Memory B cell (primary cell): Measurements from ENCODE around the gene NFIX.

Source experiments
- ATAC-seq: fragments of 150-1000 bp; cut with Tn5 transposase; 2 replicates; pipeline ENCODE4 v1.10.0; 2021; ENCODE audit warnings: low read depth, mild to moderate bottlenecking, moderate library complexity
- DNase-seq, 2 donors: peaks; one replicate each; pipeline ENCODE4 v3.0.0; 2022; ENCODE audit warnings: low spot score in 2 of 2
- H3K27ac Mint-ChIP-seq: one replicate; pipeline ENCODE4 v1.8.0; 2022; ENCODE audit warnings: mild to moderate bottlenecking, moderate library complexity, mixed read lengths
- H3K27me3 Mint-ChIP-seq: one replicate; pipeline ENCODE4 v1.8.0; 2022; ENCODE audit warnings: mixed read lengths
- H3K36me3 Mint-ChIP-seq: one replicate; pipeline ENCODE4 v1.8.0; 2022; ENCODE audit warnings: mild to moderate bottlenecking, mixed read lengths
- H3K4me1 Mint-ChIP-seq: one replicate; pipeline ENCODE4 v1.8.0; 2022; ENCODE audit warnings: mixed read lengths
- H3K4me3 Mint-ChIP-seq: one replicate; pipeline ENCODE4 v1.8.0; 2022; ENCODE audit warnings: mild to moderate bottlenecking, moderate library complexity, mixed read lengths
- H3K9me3 Mint-ChIP-seq: one replicate; pipeline ENCODE4 v1.8.0; 2022; ENCODE audit warnings: mixed read lengths

NFIX gene

DNA sequence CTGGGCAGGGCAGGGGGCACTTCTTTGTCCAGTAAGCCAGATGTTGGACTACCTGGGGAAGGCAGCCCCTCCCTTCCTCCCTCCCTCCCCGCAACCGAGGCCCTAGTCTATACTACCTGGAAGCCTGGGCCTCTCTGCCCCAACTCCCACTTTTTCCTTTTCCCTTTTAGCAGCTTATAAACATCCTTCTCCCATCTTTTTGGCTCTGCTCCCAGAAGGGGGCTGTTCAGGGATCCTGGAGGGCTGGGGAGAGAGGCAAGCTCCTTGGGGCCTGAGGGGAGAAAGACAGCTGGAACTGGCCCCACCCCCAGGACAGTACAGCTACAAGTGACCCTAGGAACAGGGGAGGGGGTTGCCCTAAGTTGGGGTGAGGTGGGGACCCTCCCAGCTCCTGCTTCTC is 62.5 kb downstream of the NFIX start:
- Mint-ChIP-seq H3K4me1 (peaks cover 3% of the 10 kb centered on the region), H3K27ac (no peak overlapping the region), H3K36me3 (no peaks in the 10 kb centered on the region), H3K9me3 (no peaks in the 10 kb centered on the region), H3K4me3 (no peak overlapping the region), H3K27me3 (peaks cover 8% of the 10 kb centered on the region)
- no peak for ATAC-seq
- no peak for DNase-seq

DNA sequence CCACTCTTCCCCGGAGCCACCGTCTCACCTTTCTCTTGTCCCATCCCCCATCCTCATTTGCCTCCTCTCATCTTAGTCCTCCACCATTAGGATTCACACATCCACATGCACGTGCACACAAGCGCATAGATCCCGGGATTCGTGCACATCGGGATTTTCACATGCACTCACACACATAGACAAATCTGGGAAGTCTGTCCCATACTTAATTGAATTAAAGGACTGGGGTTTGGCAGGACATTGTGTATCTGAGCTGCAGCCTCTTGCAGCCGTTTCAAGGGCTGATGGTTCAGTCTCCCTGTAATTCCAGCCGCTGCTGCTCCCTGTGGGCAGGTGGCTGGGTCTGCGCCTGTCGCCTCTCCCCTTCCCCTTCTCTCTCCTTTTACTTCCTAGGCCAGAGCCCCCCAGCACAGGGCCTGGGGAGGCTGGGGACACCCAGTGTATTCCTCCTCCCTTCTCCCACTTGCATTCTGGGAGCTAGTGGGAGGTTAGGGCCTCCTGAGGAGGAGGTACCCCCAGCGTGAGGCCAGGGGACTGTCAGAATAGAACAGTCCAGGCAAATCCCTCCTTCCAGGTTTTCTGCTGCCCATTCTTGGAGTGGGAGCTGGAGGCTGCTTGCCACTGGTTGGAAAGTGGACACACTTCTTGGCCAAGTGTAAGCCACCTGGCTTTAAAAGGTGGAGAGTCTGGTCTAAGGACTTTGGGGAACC is 63.8 kb downstream of the NFIX start:
- H3K27me3 Mint-ChIP-seq: peaks cover 7% of the 10 kb centered on the region
- no peaks in the 10 kb centered on the region for H3K36me3 Mint-ChIP-seq
- no peak for DNase-seq
- H3K9me3 Mint-ChIP-seq: no peaks in the 10 kb centered on the region
- no peak overlapping the region for H3K4me3 Mint-ChIP-seq
- H3K27ac Mint-ChIP-seq: no peak overlapping the region
- H3K4me1 Mint-ChIP-seq: peaks cover 3% of the 10 kb centered on the region
- ATAC-seq: no peak

DNA sequence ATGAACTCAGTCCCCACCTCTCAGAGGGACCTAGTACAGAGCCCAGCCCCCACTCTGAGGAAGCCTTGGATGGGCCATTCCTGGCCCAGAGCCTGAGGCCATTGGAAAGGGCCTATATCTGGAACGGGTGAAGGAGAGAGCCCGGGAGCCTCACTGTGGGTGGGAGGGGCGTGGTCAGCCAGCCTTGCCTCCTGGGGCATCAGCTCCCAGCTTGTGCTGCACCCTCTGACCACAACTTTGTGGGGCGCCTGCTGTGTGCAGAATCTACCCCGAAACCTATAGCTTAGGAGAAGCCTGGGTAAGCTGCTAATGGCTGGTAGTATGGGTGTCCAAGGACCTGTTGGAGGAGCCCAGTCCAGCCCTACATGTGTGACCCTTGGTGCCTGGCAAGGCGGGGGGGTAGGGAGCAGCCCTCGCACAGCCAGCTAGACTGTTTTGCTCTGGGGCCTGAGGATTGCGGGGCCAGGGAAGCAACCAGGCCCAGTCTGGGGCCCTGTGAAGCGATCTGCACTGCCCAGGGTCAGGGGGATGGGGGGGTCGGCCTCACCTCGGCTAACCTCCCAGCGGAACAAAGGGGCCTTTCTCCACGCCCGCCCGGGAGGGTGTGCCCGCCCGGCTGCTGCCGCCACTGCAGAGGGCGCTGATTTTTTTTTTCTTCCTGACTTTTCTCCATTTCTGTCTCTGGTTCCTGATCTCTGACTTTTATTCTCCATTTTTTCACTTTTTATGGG is 65.1 kb downstream of the NFIX start:
- Mint-ChIP-seq H3K27me3 (peaks cover 7% of the 10 kb centered on the region), H3K36me3 (no peaks in the 10 kb centered on the region), H3K9me3 (no peaks in the 10 kb centered on the region), H3K27ac (no peak overlapping the region), H3K4me3 (peak overlapping the region; percentile 83), H3K4me1 (peaks cover 3% of the 10 kb centered on the region)
- DNase-seq: no peak
- no peak for ATAC-seq

DNA sequence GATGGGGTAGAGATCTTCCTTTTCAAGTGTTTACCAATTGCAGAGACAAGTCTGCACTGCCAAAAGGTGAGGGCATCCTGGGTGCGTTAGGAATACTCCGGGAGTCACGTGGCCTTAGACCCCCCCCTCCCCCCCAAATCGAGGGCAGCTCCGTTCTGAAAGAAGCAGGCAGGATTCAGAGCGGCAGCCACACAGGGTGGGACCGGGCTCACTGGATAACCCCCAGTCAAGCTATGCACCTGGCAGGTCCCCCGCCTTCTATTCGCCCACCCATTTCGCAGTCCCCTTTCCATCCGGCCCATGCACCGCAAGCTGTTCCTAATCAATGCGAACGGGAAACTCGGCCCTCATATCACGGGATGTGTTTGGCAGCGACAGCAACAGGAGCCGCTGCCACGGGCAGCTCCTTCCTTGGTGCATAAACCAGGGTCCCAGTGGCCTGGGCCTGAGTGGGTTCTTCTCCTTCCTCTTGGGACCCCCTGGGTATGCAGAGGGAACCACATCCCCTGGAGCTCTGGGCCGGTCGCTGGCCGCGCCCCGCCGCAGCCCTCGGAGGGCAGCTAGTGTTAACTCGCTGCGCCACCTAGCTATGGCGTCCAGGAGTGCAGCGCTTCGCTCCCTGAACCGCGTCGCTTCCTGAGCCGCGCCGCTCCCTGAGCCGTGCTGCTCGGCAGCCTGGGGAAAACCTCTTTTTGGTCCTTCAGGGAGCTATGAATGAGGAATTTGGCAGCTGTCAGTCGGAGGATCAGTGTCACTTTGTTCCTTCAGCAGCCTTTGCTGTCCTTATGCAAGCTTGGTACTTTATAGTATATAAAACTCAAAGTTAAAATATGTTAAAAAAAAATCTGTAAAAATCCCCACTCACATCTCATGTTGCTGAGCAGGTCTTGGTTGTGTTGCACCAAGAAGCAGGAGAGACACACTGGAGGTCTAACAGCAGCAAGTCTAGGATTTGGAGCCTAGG is 66.0 kb downstream of the NFIX start:
- DNase-seq (peak; percentile 64 to 85), ATAC-seq (peak; percentile 96)
- Mint-ChIP-seq H3K27ac (no peak overlapping the region), H3K4me3 (peak overlapping the region; percentile 83), H3K36me3 (no peaks in the 10 kb centered on the region), H3K4me1 (peaks cover 3% of the 10 kb centered on the region), H3K9me3 (no peaks in the 10 kb centered on the region), H3K27me3 (peaks cover 5% of the 10 kb centered on the region)

DNA sequence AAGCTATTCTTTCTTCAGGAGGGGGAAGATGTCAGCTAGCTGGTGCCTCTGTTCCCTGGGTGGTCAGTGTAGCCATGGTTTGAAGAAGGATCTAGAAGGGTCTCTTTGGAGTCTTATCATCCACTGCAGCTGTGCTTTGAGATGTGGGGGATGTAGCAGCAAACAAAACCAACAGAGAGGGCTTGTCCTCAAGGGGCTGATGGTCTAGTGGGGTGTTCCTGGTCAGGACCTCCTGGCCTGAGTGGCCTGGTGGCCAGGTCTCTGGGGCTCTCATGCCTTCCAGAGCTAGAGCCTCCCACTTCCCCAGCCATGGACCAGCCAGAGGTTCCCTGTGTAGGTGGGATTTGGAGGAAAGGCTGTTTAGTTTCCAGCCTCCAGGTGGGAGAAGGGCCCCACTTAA is 67.0 kb downstream of the NFIX start:
- Mint-ChIP-seq H3K27me3 (peaks cover 5% of the 10 kb centered on the region), H3K27ac (no peak overlapping the region), H3K36me3 (no peaks in the 10 kb centered on the region), H3K4me1 (peaks cover 3% of the 10 kb centered on the region), H3K4me3 (no peak overlapping the region), H3K9me3 (no peaks in the 10 kb centered on the region)
- no peak for ATAC-seq
- DNase-seq: no peak

DNA sequence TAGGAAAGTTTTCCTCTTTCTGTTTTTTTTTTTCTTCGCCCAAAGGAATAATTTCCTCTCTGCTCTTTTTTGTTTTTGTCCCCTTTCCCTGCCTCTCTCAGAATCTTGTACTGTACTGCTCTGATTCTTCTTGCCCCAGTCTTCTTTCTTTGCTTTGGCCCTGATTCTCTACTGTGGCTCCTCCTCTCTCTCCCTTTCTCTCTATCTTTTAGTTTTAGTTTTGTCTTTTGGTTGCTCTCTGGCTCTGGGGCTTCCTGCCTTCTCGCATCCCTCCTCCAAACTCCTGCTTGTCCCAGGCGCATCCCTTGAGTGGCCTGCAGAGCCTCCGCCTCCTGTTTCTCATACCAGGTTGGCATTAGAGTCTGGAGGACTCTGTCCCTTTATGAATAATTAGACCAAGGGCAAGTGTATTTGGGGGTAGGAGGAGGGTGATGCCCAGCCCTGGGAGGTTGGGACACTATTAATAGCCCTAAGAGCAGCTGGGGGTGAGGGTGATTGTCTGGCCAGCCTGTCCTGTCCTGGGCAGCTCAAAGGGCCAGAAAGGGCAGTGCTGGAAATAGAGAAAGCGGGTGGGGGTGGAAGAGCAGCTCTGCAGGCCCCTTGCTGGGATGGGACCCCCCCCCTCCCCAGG is 68.3 kb downstream of the NFIX start:
- DNase-seq (no peak), ATAC-seq (no peak)
- H3K27me3 Mint-ChIP-seq: peaks cover 7% of the 10 kb centered on the region
- no peaks in the 10 kb centered on the region for H3K9me3 Mint-ChIP-seq
- H3K27ac Mint-ChIP-seq: no peak overlapping the region
- no peaks in the 10 kb centered on the region for H3K36me3 Mint-ChIP-seq
- peaks cover 3% of the 10 kb centered on the region for H3K4me1 Mint-ChIP-seq
- no peak overlapping the region for H3K4me3 Mint-ChIP-seq

DNA sequence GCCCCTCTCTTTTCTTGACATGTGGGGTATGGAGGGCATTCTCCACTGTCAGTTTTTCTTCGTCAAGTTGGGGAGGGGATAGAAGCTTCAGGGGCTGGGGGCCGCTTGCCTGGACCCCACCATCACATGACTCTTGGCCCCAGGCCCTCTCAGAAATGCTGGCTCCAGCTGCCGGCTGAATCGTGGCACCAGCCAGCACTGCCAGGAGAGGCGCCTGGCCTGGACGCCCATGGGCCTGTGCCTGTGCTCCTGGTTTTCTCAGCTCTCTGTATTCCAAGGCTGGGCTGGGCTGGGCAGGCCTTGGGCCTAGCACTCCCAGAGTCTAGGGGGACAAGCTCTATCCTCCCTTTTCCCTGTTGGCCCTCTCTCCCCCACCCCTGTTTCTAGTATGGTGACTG is 68.8 kb downstream of the NFIX start:
- peaks cover 5% of the 10 kb centered on the region for H3K27me3 Mint-ChIP-seq
- ATAC-seq: no peak
- no peak for DNase-seq
- H3K4me3 Mint-ChIP-seq: no peak overlapping the region
- H3K4me1 Mint-ChIP-seq: peaks cover 3% of the 10 kb centered on the region
- no peaks in the 10 kb centered on the region for H3K9me3 Mint-ChIP-seq
- H3K36me3 Mint-ChIP-seq: no peaks in the 10 kb centered on the region
- H3K27ac Mint-ChIP-seq: no peak overlapping the region

DNA sequence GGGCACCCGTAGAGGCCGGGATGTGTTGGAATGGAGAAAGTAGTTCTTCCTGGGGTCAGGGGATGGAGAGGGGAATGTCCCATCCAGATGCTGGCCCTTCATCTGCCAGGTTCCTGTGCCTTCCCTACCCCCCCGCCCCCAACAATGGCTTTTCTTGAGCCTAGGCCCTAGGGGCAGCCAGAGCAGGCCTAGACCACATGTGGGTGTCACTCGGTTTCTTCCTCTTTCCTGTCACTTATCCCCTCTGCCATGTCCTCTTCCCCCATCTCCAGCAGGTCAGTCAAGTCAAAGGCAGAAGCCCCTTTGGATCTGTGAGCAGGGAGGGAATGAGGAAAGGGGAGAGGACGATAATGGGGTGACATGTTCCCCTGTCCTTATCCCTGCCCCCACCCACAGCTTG is 71.0 kb downstream of the NFIX start:
- Mint-ChIP-seq H3K9me3 (no peaks in the 10 kb centered on the region), H3K27me3 (peaks cover 3% of the 10 kb centered on the region), H3K4me1 (peaks cover 3% of the 10 kb centered on the region), H3K27ac (no peak overlapping the region), H3K4me3 (no peak overlapping the region), H3K36me3 (no peaks in the 10 kb centered on the region)
- no peak for DNase-seq
- ATAC-seq: no peak

DNA sequence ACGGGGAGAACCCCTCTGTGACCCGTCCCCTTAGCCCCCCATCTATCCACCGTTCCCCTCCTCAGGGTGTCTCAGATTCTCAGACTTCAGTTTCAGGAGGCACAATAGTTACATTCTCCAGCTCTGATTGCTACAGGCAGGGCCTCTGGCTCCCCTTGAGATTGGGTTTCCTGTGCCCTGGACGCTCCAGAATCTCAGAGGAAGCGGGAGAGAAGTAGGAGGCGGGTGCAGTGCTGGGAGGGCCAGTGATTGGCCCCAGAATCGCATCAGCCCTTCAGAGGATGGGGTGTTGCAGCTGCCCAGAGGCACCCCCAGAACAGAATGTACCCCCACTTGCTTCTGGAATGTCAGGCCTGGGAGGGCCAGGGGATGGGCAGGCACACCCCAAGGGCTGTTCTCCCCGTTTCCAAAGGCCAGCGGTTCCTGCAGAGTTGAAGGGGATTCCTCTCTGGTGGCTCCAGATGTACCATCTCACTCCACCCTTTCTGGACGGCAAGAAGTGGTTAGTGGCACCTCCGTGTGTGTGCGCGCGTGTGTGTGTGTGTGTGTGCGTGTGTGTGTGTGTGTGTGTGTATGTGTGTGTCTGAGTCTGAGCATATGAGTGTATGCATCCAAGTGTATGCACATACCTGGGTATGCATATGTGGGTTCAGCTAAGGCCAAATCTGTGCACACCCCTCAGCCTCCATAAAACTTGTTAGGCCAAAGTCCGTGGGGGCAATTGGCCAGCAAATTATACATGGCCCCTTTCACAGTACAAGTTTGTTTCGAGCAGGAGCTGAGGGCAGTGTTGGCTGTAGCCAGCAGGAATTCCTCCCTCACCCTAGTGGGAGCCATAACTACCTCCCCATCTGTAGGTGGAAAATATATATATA is 71.9 kb downstream of the NFIX start:
- peaks cover 3% of the 10 kb centered on the region for H3K27me3 Mint-ChIP-seq
- no peak overlapping the region for H3K4me3 Mint-ChIP-seq
- H3K27ac Mint-ChIP-seq: no peak overlapping the region
- no peaks in the 10 kb centered on the region for H3K36me3 Mint-ChIP-seq
- DNase-seq (no peak), ATAC-seq (no peak)
- no peaks in the 10 kb centered on the region for H3K4me1 Mint-ChIP-seq
- H3K9me3 Mint-ChIP-seq: no peaks in the 10 kb centered on the region

DNA sequence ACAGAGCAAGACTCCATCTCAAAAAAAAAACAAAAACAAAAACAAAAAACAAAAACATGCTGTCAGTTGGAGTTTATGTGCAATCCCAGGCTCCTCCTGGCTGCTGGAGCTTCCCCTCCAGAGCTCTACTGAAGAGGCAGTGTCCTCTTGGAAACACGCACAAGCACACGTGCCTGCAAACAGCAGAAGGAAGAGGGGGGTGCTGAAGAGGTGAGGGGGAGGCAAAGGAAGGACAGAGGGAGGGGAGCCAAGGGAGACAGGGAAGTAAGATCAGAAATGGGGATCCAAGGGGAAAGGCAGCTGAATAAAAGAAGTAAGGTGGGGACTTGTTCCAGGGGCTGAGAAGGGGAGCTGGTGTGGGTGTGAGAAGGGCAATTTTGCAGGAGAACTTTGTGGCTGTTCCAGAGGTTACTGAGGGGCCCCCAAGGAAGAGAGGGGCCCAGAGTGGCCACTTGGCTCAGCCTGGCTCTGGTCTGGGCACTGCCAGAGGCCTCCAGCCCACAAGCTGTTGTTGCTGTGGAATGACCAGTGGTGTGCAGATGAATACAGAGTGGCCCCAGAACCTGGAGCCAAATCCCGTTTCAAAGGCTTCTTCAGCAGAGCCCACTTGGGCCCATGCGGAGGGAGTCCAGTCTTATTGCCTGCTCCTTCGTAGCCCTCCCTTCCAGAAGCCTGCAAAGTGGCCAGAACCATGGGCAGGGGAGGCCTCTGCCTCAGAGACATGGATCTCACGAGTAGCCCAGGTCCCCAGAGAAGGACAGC is 73.0 kb downstream of the NFIX start:
- Mint-ChIP-seq H3K4me1 (no peaks in the 10 kb centered on the region), H3K27ac (no peak overlapping the region), H3K9me3 (no peaks in the 10 kb centered on the region), H3K4me3 (no peak overlapping the region), H3K27me3 (peaks cover 3% of the 10 kb centered on the region), H3K36me3 (no peaks in the 10 kb centered on the region)
- DNase-seq (no peak), ATAC-seq (no peak)

DNA sequence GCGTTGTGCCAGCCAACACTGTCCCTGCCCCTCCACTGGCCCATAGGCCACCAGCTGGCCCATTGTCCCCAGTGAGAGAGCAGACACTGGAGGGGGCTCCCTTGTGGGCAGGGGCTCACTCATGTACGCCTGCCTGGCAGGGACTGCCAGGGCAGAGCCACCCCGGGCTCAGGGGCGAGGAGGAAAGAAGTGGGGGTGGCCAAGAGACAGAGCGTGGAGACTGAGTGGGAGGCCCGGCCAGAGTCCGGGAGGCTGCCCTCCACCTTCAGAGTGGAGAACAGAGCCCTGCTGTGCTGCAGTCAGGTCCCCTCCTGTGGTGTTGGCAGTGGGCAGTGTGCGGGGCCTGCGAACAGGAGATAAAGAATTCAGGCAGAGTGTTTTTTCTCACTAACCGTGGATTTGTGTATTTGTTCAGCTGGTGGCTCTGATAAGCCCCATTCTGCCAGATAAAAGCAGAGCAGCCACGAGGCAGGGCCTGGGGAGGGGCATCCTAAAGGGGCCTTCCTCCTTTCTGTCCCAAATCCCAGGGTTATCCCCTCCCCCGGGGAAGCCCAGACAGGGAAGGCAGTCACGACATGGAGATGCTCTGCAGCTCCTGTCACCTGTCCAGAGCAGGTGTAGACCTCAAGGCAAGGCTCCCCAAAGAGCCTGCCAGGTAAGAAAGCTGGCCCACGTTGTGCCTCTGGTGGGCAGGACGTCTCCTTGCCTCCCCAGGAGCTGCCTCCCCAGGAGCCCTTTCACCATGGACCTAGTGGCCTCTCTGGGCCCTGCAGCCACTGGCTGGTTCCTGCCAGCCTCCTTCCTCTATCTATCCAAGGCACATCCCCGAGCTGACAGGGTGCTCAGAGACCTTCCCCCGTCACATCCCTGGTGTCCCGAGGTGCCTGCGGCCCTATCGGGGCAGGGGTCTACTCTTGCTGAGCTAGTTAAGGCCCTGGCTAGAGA is 74.4 kb downstream of the NFIX start:
- Mint-ChIP-seq H3K4me1 (no peaks in the 10 kb centered on the region), H3K27me3 (peaks cover 8% of the 10 kb centered on the region), H3K36me3 (no peaks in the 10 kb centered on the region), H3K27ac (no peak overlapping the region), H3K9me3 (no peaks in the 10 kb centered on the region), H3K4me3 (no peak overlapping the region)
- ATAC-seq: no peak
- no peak for DNase-seq
